CD4-positive, alpha-beta T cell treated with Interleukin-4 for 4 hours (primary cell): ENCODE results near the gene TRERF1.
"Not testable (repeated sequence)": the region's sequence is repeated elsewhere in the genome, so short reads cannot be mapped to it uniquely, and the experiment has no call there.

ENCODE experiments used
- DNase-seq: peaks from one replicate; pipeline ENCODE4 v3.0.0-alpha.2; 2020

The TRERF1 gene

DNA sequence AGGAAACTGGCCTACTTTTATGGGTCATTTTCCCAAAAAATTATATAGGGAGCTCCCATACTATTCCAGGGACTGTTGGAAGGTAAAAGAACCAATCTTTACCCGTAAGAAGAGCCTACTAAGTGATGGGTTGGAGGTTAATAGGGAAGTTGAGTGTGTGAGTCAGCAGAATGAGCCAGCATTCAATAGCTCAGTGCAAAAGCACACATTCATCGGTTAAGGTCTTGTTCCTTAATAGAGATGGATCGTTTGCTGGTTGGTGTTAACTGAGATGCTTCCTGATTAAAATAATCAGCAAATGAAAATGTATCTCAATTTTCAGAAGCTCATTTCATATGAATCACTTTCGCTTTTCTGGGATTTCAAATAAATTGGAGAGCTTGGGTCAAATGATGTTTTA is 118.8 kb downstream of the TRERF1 start:
- no peak for DNase-seq

DNA sequence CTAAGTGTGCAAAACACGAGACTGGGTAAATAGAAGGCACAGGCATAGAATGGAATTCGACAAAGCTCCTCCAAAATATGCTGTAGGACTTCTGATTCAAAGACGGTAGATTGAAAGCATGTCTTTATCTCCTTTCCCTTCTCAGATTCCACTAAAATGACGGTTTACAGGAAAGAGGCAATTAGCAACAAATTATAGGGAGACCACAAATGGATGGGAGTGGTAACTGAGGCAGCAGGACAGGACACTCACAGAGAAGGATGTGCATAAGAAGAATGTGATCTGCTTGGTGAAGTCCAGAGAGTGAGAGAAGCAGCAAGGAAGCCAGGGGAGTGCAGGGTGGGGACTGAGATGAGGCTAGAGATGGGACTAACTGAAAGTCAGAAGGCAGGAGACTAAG is 120.7 kb downstream of the TRERF1 start:
- DNase-seq: no peak

DNA sequence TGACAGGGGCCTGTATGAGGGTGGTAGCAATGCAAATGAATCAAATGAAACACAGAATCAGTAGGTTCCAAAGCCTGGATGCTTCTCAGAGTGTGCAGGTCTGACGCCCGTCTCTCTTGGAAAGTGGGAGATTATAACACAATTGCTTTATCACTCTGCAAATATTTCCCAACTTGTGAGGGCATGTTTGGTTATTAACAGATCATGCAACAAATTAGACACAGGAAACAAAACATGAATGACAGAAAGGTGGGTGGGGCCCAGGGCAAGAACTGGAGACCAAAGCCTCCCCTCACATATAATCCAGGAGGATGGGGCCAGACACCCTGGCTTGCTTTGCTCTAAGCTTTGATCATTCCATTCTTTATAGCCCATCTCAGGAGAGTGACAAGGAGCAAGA is 125.5 kb downstream of the TRERF1 start:
- no peak for DNase-seq

DNA sequence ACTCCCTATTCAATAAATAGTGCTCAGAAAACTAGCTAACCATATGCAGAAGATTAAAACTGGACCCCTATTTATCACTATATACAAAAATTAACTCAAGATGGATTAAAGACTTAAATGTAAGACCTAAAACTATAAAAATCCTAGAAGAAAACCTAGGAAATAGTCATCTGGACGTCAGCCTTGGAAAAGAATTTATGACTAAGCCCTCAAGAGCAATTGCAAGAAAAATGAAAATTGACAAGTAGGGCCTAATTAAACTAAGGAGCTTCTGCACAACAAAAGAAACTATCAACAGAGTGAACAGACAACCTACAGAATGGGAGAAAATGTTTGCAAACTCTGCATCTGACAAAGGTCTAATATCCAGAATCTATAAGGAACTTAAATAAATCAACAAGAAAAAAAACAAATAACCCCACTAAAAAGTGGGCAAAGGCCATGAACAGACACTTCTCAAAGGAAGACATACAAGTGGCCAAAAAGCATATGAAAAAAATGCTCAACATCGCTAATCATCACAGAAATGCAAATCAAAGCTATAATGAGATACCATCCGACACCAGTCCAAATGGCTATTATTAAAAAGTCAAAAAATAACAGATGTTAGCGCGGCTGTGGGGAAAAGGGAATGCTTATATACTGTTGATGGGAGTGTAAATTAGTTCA is 126.9 kb downstream of the TRERF1 start:
- DNase-seq: not testable (repeated sequence)

- DNase-seq: no peak
These were observed 129.1 kb downstream of the TRERF1 start for GRCh38 chr6:42322676-42323075.

DNA sequence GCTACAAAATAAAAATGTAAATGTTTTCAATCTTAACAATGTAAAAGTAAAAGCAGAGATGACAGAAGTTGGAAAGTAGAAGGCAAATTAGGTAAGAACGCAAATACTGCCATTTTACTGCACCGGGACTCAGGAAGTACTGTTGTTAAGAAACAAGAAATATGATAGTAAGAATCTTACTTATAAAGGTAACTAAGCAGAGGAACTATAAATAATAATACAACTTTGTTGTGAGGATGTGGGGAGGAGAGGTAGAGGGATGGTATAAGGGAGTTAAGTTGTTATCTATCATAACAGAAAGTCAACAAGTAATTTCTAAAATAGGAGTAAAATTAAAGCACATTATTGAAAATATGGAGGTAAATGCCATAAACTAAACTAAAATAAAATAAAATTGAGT is 129.8 kb downstream of the TRERF1 start:
- no peak for DNase-seq

DNA sequence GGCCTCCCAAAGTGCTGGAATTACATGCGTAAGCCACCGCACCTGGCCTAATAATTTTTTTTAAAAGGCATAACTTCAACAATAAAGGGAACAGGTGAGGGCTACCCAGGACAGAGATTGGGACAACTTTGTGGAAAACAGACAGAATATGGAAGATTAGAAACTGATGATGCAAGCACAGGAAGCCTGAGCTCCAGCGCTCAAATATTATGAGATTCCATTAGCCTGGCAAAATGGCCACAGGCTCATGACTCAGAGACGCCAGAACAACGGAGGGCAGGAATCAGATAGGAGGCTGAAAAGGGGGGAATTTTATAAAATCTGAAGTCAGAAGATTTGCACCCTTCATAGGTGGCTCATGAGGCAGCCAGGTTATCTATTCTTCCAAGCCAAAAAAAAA is 131.0 kb downstream of the TRERF1 start:
- DNase-seq: no peak

GRCh38 chr6:42318480-42318879 is 133.2 kb downstream of the TRERF1 start:
- no peak for DNase-seq

DNA sequence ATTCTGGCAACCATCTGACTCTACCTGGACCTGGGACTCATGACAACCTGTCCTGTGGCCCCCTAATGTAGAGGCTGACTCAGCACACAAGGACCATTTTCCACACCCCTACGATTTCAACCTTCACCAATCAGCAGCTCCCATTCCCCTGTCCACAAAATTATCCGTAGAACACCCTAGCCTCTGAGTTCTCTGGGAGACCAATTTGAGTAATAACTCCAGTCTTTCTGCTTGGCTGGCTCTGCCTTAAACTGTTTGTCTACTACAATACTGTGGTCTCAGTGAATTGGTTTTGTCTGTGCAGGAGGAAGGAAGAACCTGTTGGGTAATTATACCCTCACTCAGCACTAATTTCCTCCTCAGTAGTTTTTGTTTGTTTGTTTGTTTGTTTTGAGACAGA is 134.7 kb downstream of the TRERF1 start:
- DNase-seq: no peak

DNA sequence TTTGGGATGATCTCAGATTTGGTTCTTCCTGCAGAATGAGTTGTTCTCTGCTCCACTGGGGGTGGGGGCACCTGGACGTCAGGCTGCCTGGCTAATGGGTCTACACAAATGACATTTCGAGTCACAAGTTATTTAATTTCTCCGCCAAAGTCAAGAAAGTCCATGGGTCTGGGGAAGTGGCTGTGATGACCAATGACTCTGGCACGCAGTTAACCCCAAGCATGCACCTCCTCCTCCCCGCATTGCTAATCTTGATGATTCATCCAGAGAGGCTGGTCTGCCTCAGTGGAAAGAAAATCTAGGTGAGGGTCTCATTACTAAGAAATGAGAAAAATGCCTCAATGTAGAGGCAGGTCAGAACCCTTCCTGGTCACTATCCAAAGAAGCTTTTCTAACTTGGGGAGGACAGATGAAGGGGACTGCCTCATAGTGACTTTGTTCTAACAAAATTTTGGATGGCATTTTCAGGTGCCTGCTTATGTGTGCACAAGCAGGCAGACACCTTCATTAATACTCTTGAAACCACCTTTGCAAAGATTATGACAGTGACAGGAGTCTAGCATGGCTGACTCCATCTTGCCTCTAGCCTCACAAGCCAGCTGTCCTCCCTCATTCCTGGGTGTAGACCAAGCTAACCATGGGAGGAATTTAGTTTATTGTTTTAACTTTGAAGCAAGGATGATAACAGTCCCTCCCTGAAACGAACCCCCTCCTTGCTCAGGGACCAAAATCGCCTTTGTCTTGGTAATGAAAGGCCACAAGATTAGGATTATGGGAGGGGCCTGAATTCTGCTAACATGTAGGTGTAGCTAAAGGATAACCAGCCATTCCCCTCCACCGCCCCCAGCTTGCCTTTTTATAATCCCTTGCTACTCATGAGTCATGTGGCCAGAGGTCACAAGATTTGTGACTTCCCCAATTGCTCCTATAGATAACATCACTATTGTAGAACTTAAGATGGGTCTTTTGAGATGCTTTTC is 135.4 kb downstream of the TRERF1 start:
- DNase-seq: no peak

GRCh38 chr6:42315259-42315990 is 136.3 kb downstream of the TRERF1 start:
- no peak for DNase-seq

DNA sequence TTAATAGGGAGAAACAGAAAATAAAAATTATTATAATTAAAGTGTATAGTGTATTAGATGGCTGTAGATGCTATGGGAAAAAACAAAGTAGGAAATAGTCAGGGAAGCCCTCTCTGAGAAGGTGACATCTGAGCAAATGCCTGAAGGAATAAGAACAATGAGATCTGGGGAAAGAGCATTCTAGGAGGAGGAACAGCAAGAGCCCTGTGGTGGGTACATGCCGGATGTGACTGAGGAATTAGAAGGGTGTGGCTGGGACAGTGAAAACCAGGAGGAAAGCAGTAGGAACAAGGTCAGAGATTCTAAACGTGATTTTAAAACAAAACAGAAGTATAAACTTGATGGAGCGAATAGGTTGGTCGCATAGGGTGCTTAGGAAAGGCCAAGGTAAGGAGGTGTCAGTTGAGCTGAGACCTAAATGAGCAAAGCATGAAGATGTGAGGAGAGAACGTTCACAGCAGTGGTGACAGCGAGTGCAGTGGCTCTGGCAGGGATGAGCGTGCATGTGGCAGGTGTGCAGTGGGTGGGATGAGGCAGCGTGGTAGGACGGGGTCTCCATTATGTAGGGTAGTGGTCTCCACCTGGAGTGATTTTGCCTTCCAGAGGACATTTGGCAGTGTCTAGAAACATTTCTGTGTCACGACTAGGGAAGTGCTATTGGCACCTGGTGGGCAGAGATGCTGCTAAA is 137.0 kb downstream of the TRERF1 start:
- DNase-seq: no peak

DNA sequence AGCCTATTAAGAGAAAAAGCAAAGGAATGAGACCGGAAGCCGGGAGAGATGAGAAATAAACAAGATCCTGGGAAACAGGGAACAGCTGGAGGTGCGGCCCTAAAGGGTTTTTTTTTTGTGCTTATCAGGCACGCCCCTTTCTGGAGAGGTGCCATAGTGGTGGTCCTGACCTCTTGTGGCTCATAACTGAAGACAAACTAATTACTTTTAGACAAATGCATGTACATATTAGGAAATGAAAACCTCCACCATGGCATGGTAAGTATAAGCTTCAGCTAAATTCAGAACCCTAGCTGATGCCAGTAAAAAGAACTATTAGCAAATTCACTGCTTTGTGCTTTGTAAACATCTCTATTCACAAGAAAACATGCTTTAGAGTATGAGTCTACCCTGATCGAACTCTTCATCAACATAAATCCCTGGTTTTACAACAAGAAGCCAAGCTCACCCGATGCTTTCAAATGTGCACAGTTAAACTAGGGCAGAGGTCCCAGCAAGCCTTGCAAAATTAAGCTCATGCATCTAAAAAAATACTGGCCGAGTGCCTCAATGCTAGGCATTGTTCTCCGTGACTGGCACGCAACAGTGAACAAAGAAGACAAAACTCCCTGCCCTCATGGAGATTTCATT is 137.7 kb downstream of the TRERF1 start:
- DNase-seq: no peak

- no peak for DNase-seq
These were observed 138.7 kb downstream of the TRERF1 start for GRCh38 chr6:42313038-42313437.

- DNase-seq: no peak
These were observed 144.6 kb downstream of the TRERF1 start for GRCh38 chr6:42307141-42307470.

GRCh38 chr6:42306439-42307140 is 145.1 kb downstream of the TRERF1 start:
- no peak for DNase-seq

- no peak for DNase-seq
These were observed 147.5 kb downstream of the TRERF1 start for GRCh38 chr6:42304053-42304712.

DNA sequence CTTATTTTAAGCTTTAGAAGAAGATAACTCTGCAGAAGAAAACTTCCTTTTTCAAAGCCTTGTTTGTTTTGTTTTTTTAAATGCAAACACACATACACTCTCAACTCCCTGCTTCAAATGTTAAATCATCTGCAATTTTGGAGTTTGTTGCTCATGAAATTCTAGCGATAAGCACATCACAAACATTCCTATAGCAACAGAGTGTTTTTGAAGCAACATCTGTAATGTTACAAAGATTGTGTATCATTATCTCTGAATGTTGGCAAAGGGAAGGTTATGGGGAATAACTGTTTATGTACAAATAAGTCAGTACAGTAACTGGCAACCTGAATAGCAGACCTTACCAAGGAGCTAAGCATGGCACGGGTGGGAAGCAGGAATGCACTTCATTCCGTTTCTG is 149.3 kb downstream of the TRERF1 start:
- no peak for DNase-seq

DNA sequence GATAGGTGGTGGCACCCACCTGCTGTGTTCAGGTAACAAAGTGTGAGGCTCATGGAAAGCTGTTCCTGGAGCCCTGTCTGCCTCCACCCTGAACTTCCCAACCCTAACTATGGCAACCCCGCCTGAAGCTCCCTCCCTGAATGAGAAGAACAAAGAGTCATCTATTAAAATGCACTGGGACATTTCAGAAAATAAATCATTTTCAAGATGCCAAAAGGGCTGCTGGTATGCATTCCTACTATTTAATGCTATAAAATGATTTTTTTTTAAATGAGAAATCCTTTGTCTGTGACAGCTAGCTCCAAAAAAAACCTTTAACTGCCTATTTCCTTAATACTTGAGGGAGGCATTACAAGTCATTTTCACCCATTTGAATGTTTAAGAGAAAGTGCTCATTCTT is 149.7 kb downstream of the TRERF1 start:
- DNase-seq: no peak

DNA sequence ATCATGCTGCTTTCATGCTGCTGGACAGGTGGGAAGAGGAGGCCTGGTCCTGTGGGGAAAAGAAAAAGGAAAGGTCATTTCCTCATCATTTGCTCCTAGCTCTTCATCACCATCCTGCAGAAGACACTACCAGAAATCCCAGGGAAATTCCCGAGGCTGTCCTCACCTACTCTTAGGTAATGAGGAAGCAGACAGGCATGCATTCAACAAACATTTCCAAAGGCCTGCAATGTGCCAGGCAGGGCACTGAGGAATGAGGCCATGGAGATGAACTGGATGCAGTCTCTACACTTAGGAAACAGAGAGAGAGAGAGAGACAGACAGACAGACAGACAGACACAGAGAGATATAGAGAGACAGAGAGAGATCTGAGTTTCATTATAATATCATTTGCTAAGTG is 151.0 kb downstream of the TRERF1 start:
- DNase-seq: no peak

- no peak for DNase-seq
These were observed 151.5 kb downstream of the TRERF1 start for GRCh38 chr6:42300185-42300584.
